Measurements from ENCODE around the gene RPS6KC1. TPM values are rescaled to one million over a fixed set of nuclear protein-coding genes. Genes with fewer than 3 reads are reported as not detected.
"Not testable (repeated sequence)": the region's sequence is repeated elsewhere in the genome, so short reads cannot be mapped to it uniquely, and the experiment has no call there.

Gene RPS6KC1
- total RNA-seq, 4 donors from 2014 or later = 16.1 to 22.6 (median 21.4) TPM

DNA sequence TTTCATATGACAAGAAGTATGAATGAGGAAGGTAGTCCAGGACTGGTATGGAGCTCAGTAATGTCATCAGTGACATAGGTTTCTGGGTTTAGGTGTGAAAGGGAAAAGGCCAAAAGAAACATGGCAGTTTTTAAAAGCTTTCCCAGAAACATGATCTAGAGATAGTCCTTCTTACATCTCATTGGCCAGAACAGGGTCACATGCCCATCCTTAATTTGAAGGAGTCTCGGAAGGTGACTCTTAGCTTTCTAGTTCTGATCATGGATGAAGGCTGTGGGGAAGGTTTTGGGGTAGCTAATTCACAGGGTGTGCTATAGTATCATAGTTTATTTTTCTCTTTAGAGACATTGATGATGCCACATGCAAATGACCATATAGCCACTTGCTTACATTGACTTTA lies 55.3 kb downstream of the RPS6KC1 start:
- TF ChIP-seq CTCF (IDR thresholded peaks at IDR 0.05) = no peak
- no peak for ATAC-seq (ENCODE audit: low FRiP score)
- DNase-seq (ENCODE audit: low spot score) = no peak

DNA sequence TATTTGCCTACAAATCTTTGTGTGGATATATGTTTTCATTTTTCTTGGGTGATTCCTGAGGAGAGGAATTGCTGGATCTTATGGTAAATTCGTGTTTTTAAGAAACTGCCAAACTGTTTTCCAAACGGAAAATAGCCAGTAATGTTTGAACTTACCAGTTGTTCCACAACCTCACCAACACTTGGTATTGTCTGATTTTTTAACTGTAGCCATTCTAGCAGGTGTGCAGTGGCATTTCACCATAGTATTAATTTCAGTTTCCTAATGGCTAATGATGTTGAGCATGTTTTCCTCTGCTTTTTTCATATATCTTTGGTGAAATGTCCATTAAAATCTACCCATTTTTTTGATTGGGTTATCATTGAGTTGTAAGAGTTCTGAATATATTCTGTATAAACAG lies 56.6 kb downstream of the RPS6KC1 start:
- no peak for TF ChIP-seq CTCF (IDR thresholded peaks at IDR 0.05)
- DNase-seq (ENCODE audit: low spot score) = no peak
- no peak for ATAC-seq (ENCODE audit: low FRiP score)

DNA sequence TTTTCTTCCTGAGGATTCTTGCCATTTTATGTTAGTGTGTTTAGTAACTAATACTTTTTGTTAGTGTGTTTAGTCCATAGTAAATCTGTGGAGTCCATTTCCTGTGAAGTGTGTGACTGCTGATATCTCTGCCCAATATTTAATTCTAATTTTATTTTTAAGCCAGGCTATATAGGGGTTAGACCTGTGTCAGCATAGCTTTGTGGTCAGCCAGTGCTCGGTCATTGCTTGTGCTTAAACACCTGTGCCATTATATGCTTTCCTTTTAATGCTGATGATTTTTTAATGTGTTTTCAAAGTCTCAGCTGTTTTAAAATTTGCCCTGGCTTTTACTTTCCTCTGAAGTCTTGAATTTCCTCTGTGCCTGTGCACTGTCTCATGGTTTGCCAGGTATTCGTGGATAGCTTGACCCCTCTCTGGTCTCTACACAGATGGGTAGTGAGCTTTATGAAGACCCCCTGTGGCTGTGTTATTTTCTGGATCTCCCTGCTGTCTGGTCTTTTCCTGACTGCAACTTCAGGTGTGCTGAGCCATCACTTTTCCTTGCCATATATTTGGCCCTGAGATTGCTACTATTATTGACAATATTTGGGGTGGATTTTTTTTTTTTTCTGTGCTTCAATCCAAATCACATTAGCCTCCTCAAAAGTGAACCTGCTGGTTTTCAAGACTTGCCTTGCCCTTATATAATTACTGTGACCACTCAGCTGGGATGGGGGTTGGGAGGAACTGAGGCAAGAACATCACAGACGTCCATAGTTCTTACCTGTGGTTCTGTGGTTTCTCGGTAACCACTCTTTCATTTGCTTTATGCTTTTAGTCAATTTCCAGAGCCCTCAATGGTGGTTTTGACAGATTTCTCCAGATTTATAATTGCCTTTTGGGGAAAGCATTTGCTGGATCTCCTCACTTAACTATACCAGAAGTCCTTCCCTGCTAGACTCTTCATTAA lies 59.6 kb downstream of the RPS6KC1 start:
- ATAC-seq (ENCODE audit: low FRiP score) = no peak
- TF ChIP-seq CTCF (IDR thresholded peaks at IDR 0.05) = no peak
- DNase-seq (ENCODE audit: low spot score) = no peak

DNA sequence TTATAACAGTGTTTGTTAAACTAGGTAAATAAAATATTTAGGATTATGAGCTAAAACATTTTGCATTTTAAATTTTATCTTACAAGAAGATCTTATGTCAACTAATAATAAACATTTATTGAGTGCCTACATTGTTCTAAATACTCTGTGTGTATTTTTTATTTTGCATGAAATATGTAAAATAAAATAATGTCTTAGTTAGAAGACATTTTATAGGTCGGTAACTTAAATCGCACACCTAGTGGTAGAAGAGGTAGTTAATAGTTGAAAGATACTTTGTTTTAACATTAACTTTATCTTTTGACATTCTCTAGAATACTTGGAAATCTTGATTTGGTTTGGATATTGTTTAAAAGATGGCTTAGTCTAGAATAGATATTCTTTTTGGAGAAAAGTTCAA lies 60.5 kb downstream of the RPS6KC1 start:
- no peak for TF ChIP-seq CTCF (IDR thresholded peaks at IDR 0.05)
- DNase-seq (ENCODE audit: low spot score) = no peak
- ATAC-seq (ENCODE audit: low FRiP score) = no peak

DNA sequence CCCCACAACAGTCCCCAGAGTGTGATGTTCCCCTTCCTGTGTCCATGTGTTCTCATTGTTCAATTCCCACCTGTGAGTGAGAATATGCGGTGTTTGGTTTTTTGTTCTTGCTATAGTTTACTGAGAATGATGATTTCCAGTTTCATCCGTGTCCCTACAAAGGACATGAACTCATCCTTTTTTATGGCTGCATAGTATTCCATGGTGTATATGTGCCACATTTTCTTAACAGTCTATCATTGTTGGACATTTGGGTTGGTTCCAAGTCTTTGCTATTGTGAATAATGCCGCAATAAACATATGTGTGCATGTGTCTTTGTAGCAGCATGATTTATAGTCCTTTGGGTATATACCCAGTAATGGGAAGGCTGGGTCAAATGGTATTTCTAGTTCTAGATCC lies 61.7 kb downstream of the RPS6KC1 start:
- not testable (repeated sequence) for ATAC-seq (ENCODE audit: low FRiP score); DNase-seq (ENCODE audit: low spot score)

GRCh38 chr1:213117699-213118180 lies 66.7 kb downstream of the RPS6KC1 start:
- ATAC-seq (ENCODE audit: low FRiP score); DNase-seq (ENCODE audit: low spot score): not testable (repeated sequence)

GRCh38 chr1:213119794-213120193 lies 68.8 kb downstream of the RPS6KC1 start:
- ATAC-seq (ENCODE audit: low FRiP score) (no peak), DNase-seq (ENCODE audit: low spot score) (no peak)
- TF ChIP-seq CTCF (IDR thresholded peaks at IDR 0.05) = no peak

DNA sequence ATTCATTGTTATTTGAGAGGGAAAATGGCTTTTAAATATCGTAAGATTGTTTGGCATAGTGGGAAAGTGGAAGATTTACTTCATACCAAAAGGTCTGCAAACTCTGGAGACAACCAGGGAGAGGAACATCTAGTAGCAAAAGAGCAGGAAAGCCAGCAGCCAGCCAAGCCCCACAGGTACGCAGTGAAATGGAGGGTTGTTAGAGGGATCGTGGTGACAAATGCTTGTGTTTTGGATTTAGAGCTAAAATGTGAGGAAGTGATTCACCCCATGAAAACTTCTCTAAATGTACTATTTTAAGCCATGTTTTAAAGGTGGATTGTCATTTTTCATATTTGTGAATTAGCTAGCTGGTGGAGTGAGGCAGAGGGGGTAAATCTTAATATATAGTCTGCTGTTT lies 69.3 kb downstream of the RPS6KC1 start:
- DNase-seq (ENCODE audit: low spot score) (no peak), ATAC-seq (ENCODE audit: low FRiP score) (no peak)
- no peak for TF ChIP-seq CTCF (IDR thresholded peaks at IDR 0.05)
